Stimulated activated CD4-positive, alpha-beta T cell treated with anti-CD3 and anti-CD28 coated beads, Interleukin-15, amount 100 ng/mL, for 48 hours (primary cell): ENCODE results near the gene RNF220.
"Not testable (repeated sequence)": the region's sequence is repeated elsewhere in the genome, so short reads cannot be mapped to it uniquely, and the experiment has no call there.

ENCODE experiments used
- DNase-seq, 2 donors: peaks; one replicate each; pipeline ENCODE4 v3.0.0-alpha.2; 2020; ENCODE audit warnings: low read depth in 2 of 2

Gene RNF220

DNA sequence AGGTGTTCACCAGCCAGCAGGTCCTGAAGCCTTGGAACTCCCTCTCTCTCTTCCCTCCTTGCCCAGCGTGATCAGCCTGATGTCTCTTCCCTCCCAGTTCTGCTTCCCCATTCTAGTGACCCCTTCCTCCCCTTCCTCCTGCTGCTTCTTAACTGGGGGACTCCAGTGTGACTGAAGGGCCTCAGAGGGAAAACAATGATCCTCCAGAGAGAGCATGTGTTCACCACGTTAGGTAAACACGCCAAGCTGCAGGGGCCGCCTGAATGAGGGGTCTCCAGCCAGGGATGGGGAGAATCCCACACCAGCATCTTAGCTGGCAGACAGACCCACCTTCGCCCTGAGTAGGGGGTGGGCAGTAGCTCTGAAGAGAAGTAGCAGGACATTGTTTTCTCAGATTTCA lies 144.5 kb downstream of the RNF220 start:
- DNase-seq = no peak

GRCh38 chr1:44553127-44553758 lies 148.2 kb downstream of the RNF220 start:
- no peak for DNase-seq

DNA sequence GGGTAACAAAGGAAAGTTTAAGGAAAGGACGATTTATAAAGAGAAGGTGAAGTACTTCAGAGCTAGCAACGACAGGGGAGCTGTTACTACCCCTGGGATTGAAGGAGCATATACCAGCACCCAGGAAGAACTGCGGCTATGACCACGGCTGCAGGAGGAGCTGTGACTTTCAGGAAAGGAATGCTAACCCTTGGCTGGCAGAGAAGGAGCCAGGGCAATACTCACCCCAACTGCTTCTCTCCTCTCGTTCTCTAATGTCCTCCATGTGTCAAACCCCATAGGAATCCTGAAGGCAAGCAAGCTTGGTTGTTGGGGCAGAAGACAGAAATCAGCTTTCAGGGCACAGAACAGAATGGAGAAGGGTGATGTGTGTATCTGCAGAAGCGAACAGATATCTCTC lies 148.7 kb downstream of the RNF220 start:
- DNase-seq = no peak

- DNase-seq = no peak
Observed at GRCh38 chr1:44554706-44555105, 149.7 kb downstream of the RNF220 start.

GRCh38 chr1:44557778-44558177 lies 152.7 kb downstream of the RNF220 start:
- no peak for DNase-seq

DNA sequence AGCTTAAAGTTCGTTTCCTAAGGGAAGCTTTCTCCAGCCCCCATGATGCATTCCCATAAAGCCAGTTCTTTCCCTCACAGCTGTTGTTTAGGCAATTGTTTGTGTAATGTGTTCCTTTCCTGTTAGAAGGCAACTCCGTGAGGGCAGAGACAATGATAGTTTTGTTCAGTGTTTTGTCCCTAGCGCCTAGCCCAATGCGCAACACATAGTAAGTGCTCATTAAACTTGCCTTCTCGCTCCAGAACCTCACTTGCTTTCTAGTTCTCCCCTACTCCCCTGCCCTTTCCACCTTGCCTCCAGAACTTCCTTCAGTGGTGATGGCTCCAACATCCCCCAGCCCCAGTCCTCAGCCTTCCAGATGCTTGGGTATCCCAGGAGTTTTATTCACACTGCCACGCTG lies 153.8 kb downstream of the RNF220 start:
- no peak for DNase-seq

DNA sequence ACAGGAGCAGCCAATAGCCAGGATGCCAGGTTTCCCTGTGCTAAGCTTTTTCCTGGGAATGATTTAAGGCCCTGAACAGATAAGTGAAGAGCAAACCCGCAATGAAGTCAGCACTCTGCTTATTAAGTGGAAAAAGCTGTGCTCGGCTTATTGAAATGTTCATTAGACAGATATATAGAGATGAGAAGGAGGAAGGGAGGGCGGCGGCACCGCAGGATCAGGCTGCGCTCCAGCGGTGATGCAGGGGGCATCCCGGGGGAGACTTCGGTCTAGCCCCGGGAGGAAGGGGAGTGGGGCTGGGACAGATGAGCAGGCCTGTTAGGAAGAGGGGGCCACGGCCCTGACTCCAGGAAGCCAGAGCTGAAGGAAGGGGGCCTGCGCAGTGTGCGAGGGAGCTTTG lies 154.3 kb downstream of the RNF220 start:
- DNase-seq = no peak

- DNase-seq = no peak
Observed at GRCh38 chr1:44559913-44560312, 154.9 kb downstream of the RNF220 start.

DNA sequence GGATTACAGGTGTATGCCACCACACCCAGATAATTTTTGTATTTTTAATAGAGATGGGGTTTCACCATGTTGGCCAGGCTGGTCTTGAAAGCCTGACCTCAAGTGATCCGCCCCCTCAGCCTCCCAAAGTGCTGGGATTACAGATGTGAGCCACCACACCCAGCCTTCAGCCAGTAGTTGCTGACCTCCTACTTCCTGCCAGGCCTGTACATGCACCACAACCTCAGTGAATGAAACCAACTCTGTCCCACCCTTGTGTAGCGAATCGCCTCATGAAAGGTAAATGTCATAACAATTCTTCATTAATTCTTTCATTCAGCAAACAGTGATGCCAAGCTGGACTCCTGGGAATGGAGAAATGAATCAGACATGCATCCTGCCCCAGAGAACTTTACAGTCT lies 155.6 kb downstream of the RNF220 start:
- not testable (repeated sequence) for DNase-seq

DNA sequence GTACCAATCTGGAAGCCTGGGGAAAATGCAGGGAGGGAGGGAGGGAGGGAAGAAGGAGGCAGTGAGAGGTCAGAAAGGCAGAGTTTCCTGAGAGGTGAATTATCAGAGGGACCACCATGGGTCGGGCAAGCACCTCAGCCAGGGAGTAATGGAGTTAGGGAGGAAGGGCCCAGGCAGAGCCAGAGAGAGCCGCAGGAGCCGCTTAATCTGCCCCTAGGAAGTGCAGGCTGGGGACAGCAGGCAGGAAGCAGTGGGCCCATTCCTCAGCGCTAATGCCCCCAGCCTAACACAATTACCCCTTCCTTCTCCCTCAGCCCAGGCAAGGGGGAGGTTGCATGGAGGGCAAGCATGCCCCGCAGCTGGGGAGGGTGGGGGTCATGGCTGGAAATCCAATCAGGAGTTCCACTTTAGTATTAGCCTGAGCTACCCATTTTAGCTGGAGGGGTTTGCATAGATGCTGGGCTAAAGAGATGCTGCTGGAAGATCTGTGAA lies 160.2 kb downstream of the RNF220 start:
- DNase-seq = no peak

GRCh38 chr1:44565833-44566232 lies 160.8 kb downstream of the RNF220 start:
- no peak for DNase-seq

DNA sequence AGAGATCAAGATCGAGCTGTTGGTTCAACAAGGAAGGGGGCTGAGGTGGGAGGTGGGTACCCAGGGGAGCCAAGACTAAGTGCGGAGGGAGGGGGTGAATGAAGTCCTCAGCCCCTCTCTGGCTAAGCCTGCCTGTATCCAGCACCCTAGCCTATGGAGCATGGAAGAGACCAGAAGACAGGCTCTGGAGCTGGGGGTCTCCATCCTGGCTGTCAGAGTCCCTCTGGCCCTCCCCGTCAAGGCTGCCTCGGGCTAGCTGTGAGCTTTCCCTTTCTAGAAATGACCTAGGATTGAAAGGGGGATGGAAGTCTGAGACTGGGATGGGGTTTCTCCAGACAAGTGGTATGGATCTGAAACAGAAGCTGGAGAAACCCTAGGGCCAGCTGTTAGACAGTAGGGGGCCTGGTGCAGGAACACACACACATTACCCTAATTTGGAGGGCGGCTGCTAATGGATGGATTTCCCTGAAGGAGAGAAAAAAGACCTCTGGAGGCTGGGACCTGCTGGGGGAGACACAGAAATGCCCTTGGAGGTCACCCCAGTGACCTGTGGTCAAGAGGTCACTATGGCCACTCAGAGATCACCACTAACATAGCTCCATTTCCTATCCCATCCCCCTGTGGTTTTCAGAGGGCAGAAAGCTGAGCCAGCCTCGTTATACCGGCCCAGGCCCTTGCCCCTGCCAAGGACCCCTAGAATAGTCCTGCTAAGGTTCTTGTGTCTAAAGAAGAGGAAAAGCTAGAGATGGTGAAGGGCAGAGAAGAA lies 161.4 kb downstream of the RNF220 start:
- no peak for DNase-seq

- no peak for DNase-seq
Observed at GRCh38 chr1:44568128-44568900, 163.3 kb downstream of the RNF220 start.

DNA sequence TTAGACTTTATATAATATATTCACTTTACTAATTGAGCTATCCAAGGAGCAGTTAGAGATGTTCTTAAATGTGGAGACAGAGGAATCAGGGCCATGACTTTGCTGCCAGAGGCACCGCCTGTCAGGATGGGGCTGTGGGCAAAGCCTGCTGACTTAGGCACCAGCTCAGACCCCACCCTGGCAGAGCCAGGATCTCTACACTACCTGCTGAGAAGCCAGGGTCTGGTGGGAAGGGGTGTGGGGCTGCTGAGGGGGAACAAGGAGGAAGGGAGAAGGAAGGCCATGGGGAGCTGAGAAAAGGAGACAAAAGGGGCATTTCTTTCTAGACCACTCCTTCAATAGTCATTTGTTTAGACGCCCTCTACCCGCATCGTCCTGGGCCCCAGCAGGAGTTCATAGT lies 164.4 kb downstream of the RNF220 start:
- no peak for DNase-seq

GRCh38 chr1:44571712-44572571 lies 166.9 kb downstream of the RNF220 start:
- DNase-seq = no peak

DNA sequence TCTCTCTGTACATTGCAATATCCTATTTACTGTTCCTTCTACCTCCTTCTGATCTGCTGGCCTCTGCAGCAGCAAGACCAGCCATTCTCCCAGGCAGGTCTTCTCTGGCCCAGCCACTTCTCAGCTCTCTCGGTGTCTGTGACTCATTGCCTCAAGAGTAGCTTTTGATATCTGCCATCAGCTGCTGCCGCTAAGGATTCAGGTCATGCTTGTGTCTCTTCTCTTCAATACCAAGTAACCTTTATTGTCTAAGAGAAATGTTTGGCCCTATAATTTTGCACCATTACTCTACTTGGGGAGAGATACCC lies 167.5 kb downstream of the RNF220 start:
- DNase-seq = no peak

GRCh38 chr1:44575396-44575795 lies 170.3 kb downstream of the RNF220 start:
- DNase-seq = no peak

- DNase-seq = no peak
Observed at GRCh38 chr1:44576456-44577150, 171.5 kb downstream of the RNF220 start.

- no peak for DNase-seq
Observed at GRCh38 chr1:44581205-44581604, 176.2 kb downstream of the RNF220 start.

GRCh38 chr1:44584167-44584566 lies 179.1 kb downstream of the RNF220 start:
- DNase-seq = no peak

- DNase-seq = no peak
Observed at GRCh38 chr1:44585315-44585920, 180.4 kb downstream of the RNF220 start.
